Osteocyte (in vitro differentiated cells): ENCODE data around the gene RHO. TPM values are rescaled to one million over a fixed set of nuclear protein-coding genes. Genes with fewer than 3 reads are reported as not detected.

Source experiments
- DNase-seq: peaks from one replicate; pipeline ENCODE4 v3.0.0; 2021; ENCODE audit warnings: mixed read lengths; ENCODE audit not compliant: unreplicated experiment; ENCODE audit errors: extremely low spot score
- H3K27ac Mint-ChIP-seq: one replicate; pipeline ENCODE4 v1.8.0; 2021; ENCODE audit warnings: mild to moderate bottlenecking, mixed read lengths; ENCODE audit not compliant: unreplicated experiment
- H3K27me3 Mint-ChIP-seq: one replicate; pipeline ENCODE4 v1.8.0; 2021; ENCODE audit warnings: mixed read lengths; ENCODE audit not compliant: unreplicated experiment
- H3K36me3 Mint-ChIP-seq: one replicate; pipeline ENCODE4 v1.8.0; 2021; ENCODE audit warnings: mixed read lengths; ENCODE audit not compliant: unreplicated experiment
- H3K4me1 Mint-ChIP-seq: one replicate; pipeline ENCODE4 v1.8.0; 2021; ENCODE audit warnings: mixed read lengths; ENCODE audit not compliant: unreplicated experiment
- H3K4me3 Mint-ChIP-seq: one replicate; pipeline ENCODE4 v1.8.0; 2021; ENCODE audit warnings: mild to moderate bottlenecking, moderate library complexity, mixed read lengths; ENCODE audit not compliant: unreplicated experiment
- H3K9me3 Mint-ChIP-seq: one replicate; pipeline ENCODE4 v1.8.0; 2021; ENCODE audit warnings: mixed read lengths; ENCODE audit not compliant: unreplicated experiment
- total RNA-seq: library from RNA; stranded (reverse); gene quantifications from 2 replicates; pipeline ENCODE4 v1.2.1, GENCODE V29; 2021
- TF ChIP-seq, protein P1 (sequence below): fragments of 200-600 bp; sonication (generic); IDR thresholded peaks from 2 replicates; pipeline ENCODE4 v1.5.0; 2021; ENCODE audit warnings: antibody characterized with exemption, mild to moderate bottlenecking, moderate library complexity

The RHO gene
- total RNA-seq, 1 donor from 2014 or later: not detected

DNA sequence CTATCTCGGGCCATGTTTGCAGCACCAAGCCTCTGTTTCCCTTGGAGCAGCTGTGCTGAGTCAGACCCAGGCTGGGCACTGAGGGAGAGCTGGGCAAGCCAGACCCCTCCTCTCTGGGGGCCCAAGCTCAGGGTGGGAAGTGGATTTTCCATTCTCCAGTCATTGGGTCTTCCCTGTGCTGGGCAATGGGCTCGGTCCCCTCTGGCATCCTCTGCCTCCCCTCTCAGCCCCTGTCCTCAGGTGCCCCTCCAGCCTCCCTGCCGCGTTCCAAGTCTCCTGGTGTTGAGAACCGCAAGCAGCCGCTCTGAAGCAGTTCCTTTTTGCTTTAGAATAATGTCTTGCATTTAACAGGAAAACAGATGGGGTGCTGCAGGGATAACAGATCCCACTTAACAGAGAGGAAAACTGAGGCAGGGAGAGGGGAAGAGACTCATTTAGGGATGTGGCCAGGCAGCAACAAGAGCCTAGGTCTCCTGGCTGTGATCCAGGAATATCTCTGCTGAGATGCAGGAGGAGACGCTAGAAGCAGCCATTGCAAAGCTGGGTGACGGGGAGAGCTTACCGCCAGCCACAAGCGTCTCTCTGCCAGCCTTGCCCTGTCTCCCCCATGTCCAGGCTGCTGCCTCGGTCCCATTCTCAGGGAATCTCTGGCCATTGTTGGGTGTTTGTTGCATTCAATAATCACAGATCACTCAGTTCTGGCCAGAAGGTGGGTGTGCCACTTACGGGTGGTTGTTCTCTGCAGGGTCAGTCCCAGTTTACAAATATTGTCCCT, 1.2 kb downstream of the RHO start:
- Mint-ChIP-seq H3K4me1 (peaks cover 56% of the 10 kb centered on the region), H3K27me3 (no peaks in the 10 kb centered on the region), H3K36me3 (no peaks in the 10 kb centered on the region), H3K27ac (peak overlapping the region; percentile 29), H3K9me3 (no peaks in the 10 kb centered on the region), H3K4me3 (no peak overlapping the region)
- TF ChIP-seq, protein P1, sequence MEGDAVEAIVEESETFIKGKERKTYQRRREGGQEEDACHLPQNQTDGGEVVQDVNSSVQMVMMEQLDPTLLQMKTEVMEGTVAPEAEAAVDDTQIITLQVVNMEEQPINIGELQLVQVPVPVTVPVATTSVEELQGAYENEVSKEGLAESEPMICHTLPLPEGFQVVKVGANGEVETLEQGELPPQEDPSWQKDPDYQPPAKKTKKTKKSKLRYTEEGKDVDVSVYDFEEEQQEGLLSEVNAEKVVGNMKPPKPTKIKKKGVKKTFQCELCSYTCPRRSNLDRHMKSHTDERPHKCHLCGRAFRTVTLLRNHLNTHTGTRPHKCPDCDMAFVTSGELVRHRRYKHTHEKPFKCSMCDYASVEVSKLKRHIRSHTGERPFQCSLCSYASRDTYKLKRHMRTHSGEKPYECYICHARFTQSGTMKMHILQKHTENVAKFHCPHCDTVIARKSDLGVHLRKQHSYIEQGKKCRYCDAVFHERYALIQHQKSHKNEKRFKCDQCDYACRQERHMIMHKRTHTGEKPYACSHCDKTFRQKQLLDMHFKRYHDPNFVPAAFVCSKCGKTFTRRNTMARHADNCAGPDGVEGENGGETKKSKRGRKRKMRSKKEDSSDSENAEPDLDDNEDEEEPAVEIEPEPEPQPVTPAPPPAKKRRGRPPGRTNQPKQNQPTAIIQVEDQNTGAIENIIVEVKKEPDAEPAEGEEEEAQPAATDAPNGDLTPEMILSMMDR: no peak
- no peak for DNase-seq

DNA sequence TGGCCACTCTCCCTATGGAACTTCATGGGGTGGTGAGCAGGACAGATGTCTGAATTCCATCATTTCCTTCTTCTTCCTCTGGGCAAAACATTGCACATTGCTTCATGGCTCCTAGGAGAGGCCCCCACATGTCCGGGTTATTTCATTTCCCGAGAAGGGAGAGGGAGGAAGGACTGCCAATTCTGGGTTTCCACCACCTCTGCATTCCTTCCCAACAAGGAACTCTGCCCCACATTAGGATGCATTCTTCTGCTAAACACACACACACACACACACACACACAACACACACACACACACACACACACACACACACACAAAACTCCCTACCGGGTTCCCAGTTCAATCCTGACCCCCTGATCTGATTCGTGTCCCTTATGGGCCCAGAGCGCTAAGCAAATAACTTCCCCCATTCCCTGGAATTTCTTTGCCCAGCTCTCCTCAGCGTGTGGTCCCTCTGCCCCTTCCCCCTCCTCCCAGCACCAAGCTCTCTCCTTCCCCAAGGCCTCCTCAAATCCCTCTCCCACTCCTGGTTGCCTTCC, 1.9 kb downstream of the RHO start:
- no peaks in the 10 kb centered on the region for H3K27me3 Mint-ChIP-seq
- no peak overlapping the region for H3K4me3 Mint-ChIP-seq
- H3K27ac Mint-ChIP-seq: peak overlapping the region; percentile 29
- TF ChIP-seq, protein P1: no peak
- H3K9me3 Mint-ChIP-seq: no peaks in the 10 kb centered on the region
- DNase-seq: no peak
- no peaks in the 10 kb centered on the region for H3K36me3 Mint-ChIP-seq
- peaks cover 57% of the 10 kb centered on the region for H3K4me1 Mint-ChIP-seq

DNA sequence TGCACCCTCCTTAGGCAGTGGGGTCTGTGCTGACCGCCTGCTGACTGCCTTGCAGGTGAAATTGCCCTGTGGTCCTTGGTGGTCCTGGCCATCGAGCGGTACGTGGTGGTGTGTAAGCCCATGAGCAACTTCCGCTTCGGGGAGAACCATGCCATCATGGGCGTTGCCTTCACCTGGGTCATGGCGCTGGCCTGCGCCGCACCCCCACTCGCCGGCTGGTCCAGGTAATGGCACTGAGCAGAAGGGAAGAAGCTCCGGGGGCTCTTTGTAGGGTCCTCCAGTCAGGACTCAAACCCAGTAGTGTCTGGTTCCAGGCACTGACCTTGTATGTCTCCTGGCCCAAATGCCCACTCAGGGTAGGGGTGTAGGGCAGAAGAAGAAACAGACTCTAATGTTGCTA, 2.4 kb downstream of the RHO start:
- TF ChIP-seq, protein P1: no peak
- DNase-seq: no peak

DNA sequence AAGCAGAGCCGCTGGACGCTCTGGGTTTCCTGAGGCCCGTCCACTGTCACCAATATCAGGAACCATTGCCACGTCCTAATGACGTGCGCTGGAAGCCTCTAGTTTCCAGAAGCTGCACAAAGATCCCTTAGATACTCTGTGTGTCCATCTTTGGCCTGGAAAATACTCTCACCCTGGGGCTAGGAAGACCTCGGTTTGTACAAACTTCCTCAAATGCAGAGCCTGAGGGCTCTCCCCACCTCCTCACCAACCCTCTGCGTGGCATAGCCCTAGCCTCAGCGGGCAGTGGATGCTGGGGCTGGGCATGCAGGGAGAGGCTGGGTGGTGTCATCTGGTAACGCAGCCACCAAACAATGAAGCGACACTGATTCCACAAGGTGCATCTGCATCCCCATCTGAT, 3.3 kb downstream of the RHO start:
- Mint-ChIP-seq H3K27ac (peak overlapping the region; percentile 25), H3K36me3 (no peaks in the 10 kb centered on the region), H3K27me3 (no peaks in the 10 kb centered on the region), H3K9me3 (no peaks in the 10 kb centered on the region), H3K4me3 (no peak overlapping the region), H3K4me1 (peaks cover 49% of the 10 kb centered on the region)
- TF ChIP-seq, protein P1: no peak
- DNase-seq: no peak

More for the DNA sequence above, 2.4 kb downstream of the RHO start:
- no peaks in the 10 kb centered on the region for H3K36me3 Mint-ChIP-seq
- H3K27me3 Mint-ChIP-seq: no peaks in the 10 kb centered on the region
- no peaks in the 10 kb centered on the region for H3K9me3 Mint-ChIP-seq
- no peak overlapping the region for H3K4me3 Mint-ChIP-seq
- peaks cover 56% of the 10 kb centered on the region for H3K4me1 Mint-ChIP-seq
- no peak overlapping the region for H3K27ac Mint-ChIP-seq

DNA sequence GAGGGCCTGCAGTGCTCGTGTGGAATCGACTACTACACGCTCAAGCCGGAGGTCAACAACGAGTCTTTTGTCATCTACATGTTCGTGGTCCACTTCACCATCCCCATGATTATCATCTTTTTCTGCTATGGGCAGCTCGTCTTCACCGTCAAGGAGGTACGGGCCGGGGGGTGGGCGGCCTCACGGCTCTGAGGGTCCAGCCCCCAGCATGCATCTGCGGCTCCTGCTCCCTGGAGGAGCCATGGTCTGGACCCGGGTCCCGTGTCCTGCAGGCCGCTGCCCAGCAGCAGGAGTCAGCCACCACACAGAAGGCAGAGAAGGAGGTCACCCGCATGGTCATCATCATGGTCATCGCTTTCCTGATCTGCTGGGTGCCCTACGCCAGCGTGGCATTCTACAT, 3.8 kb downstream of the RHO start:
- H3K4me3 Mint-ChIP-seq: no peak overlapping the region
- H3K27ac Mint-ChIP-seq: no peak overlapping the region
- H3K27me3 Mint-ChIP-seq: no peaks in the 10 kb centered on the region
- DNase-seq: no peak
- TF ChIP-seq, protein P1: no peak
- no peaks in the 10 kb centered on the region for H3K9me3 Mint-ChIP-seq
- H3K4me1 Mint-ChIP-seq: peaks cover 45% of the 10 kb centered on the region
- no peaks in the 10 kb centered on the region for H3K36me3 Mint-ChIP-seq
